Measurements from ENCODE around the gene EID3.

EID3 gene

DNA sequence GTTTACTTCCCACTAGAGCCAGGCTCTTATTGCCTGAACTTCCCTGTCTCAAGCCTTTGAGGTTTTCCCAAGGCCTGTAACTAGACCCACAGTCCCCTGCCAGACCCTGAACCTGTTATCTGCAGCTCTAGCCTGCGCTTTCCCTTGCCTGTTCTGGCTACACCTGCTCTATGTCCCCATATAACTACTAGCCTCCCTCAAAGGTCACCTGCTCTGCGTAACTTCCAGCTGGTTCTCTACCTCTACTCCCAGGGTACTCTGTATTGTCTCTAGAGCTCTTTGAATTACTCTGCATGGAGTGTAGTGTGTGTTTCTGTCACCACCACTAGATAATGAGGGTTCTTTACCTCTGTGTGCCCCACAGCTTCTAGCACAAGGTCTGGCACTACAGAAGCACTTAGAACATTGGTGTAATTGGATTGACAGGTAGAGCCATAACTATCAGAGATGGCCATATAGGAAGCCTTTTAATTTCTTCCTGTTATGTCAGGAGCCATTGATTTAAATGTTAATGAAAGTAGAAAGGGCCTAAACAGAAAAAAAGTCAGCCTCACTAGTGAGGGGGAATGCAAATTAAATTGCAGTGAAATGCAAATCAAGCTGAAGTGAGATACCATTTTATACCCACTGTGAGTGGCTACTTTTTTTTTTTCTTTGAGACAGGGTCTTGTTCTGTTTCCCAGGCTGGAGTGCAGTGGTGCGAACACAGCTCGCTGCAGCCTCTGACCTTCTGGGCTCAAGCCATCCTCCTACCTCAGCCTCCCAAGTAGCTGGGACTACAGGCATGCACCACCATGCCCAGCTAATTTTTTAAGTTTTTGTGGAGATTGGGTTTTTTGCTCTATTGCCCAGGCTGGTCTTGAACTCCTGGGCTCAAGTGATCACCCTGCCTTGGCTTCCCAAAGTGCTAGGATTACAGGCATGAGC, 47.8 kb downstream of the EID3 start:
- no peaks in the 10 kb centered on the region for H3K79me2 ChIP-seq (ENCODE audit: control insufficient read depth, insufficient read depth, low read length)
- H3K36me3 ChIP-seq (ENCODE audit: control insufficient read depth, insufficient read depth, low read length), result peaks cover 5% of the 10 kb centered on the region
- H3K9ac ChIP-seq (ENCODE audit: low read length), result no peak overlapping the region
- no CpG with 5 or more reads among the region's 4 CpGs for WGBS (ENCODE audit: extremely low coverage, insufficient coverage, low lambda C conversion rate)
- no peaks in the 10 kb centered on the region for H3K27me3 ChIP-seq (ENCODE audit: insufficient read depth, low read length, poor library complexity)
- H2BK120ac ChIP-seq (ENCODE audit: low read depth, low read length), result no peak overlapping the region
- H2BK5ac ChIP-seq (ENCODE audit: low read length), result no peak overlapping the region
- H3K56ac ChIP-seq (ENCODE audit: low read length), result no peak overlapping the region
- H2BK15ac ChIP-seq (replicated peaks; ENCODE audit: low read depth), result no peak overlapping the region
- DNase-seq, result no peak
- H3K4ac ChIP-seq (ENCODE audit: low read depth, low read length), result no peak overlapping the region
- H3K79me1 ChIP-seq (ENCODE audit: low read length), result no peaks in the 10 kb centered on the region
- H4K5ac ChIP-seq (ENCODE audit: low read length), result no peak overlapping the region
- no peak overlapping the region for H3K18ac ChIP-seq (ENCODE audit: low read length)
- H3K4me2 ChIP-seq (ENCODE audit: low read length), result no peak overlapping the region
- H4K8ac ChIP-seq (ENCODE audit: low read depth, low read length), result no peak overlapping the region
- no peak overlapping the region for H3K23ac ChIP-seq (ENCODE audit: low read length)
- no peak overlapping the region for H3K27ac ChIP-seq (ENCODE audit: low read depth, low read length)
- H3K4me3 ChIP-seq (ENCODE audit: low read length), result no peak overlapping the region
- H2AK5ac ChIP-seq (ENCODE audit: low read length), result no peak overlapping the region
- H3K4me1 ChIP-seq (ENCODE audit: control insufficient read depth, low read depth, low read length), result no peaks in the 10 kb centered on the region

GRCh38 chr12:104352106-104352713, 48.7 kb downstream of the EID3 start:
- Histone ChIP-seq H2BK15ac (replicated peaks; ENCODE audit: low read depth) (no peak overlapping the region), H2AK5ac (ENCODE audit: low read length) (no peak overlapping the region), H3K27ac (ENCODE audit: low read depth, low read length) (no peak overlapping the region), H3K23ac (ENCODE audit: low read length) (no peak overlapping the region), H3K79me1 (ENCODE audit: low read length) (no peaks in the 10 kb centered on the region), H3K4me3 (ENCODE audit: low read length) (no peak overlapping the region), H4K8ac (ENCODE audit: low read depth, low read length) (no peak overlapping the region), H3K36me3 (ENCODE audit: control insufficient read depth, insufficient read depth, low read length) (peaks cover 5% of the 10 kb centered on the region), H3K9ac (ENCODE audit: low read length) (no peak overlapping the region), H2BK120ac (ENCODE audit: low read depth, low read length) (no peak overlapping the region), H3K4ac (ENCODE audit: low read depth, low read length) (no peak overlapping the region), H3K56ac (ENCODE audit: low read length) (no peak overlapping the region), H3K79me2 (ENCODE audit: control insufficient read depth, insufficient read depth, low read length) (no peaks in the 10 kb centered on the region), H3K4me1 (ENCODE audit: control insufficient read depth, low read depth, low read length) (no peaks in the 10 kb centered on the region), H4K5ac (ENCODE audit: low read length) (no peak overlapping the region), H3K4me2 (ENCODE audit: low read length) (no peak overlapping the region), H2BK5ac (ENCODE audit: low read length) (no peak overlapping the region), H3K18ac (ENCODE audit: low read length) (no peak overlapping the region), H3K27me3 (ENCODE audit: insufficient read depth, low read length, poor library complexity) (no peaks in the 10 kb centered on the region)
- WGBS (ENCODE audit: extremely low coverage, insufficient coverage, low lambda C conversion rate), result no CpG with 5 or more reads among the region's 3 CpGs
- no peak for DNase-seq

GRCh38 chr12:104353012-104353981, 49.8 kb downstream of the EID3 start:
- Histone ChIP-seq H3K4ac (ENCODE audit: low read depth, low read length) (no peak overlapping the region), H3K79me2 (ENCODE audit: control insufficient read depth, insufficient read depth, low read length) (no peaks in the 10 kb centered on the region), H3K36me3 (ENCODE audit: control insufficient read depth, insufficient read depth, low read length) (peaks cover 4% of the 10 kb centered on the region), H4K5ac (ENCODE audit: low read length) (no peak overlapping the region), H3K27ac (ENCODE audit: low read depth, low read length) (no peak overlapping the region), H4K8ac (ENCODE audit: low read depth, low read length) (no peak overlapping the region), H2BK5ac (ENCODE audit: low read length) (no peak overlapping the region), H2BK120ac (ENCODE audit: low read depth, low read length) (no peak overlapping the region), H3K9ac (ENCODE audit: low read length) (no peak overlapping the region), H3K27me3 (ENCODE audit: insufficient read depth, low read length, poor library complexity) (no peaks in the 10 kb centered on the region), H3K56ac (ENCODE audit: low read length) (no peak overlapping the region), H3K4me1 (ENCODE audit: control insufficient read depth, low read depth, low read length) (no peaks in the 10 kb centered on the region), H2AK5ac (ENCODE audit: low read length) (no peak overlapping the region), H3K18ac (ENCODE audit: low read length) (no peak overlapping the region), H3K79me1 (ENCODE audit: low read length) (no peaks in the 10 kb centered on the region), H3K23ac (ENCODE audit: low read length) (no peak overlapping the region), H3K4me3 (ENCODE audit: low read length) (no peak overlapping the region), H2BK15ac (replicated peaks; ENCODE audit: low read depth) (no peak overlapping the region), H3K4me2 (ENCODE audit: low read length) (no peak overlapping the region)
- DNase-seq, result no peak
- WGBS (ENCODE audit: extremely low coverage, insufficient coverage, low lambda C conversion rate), result no CpG with 5 or more reads among the region's 17 CpGs

DNA sequence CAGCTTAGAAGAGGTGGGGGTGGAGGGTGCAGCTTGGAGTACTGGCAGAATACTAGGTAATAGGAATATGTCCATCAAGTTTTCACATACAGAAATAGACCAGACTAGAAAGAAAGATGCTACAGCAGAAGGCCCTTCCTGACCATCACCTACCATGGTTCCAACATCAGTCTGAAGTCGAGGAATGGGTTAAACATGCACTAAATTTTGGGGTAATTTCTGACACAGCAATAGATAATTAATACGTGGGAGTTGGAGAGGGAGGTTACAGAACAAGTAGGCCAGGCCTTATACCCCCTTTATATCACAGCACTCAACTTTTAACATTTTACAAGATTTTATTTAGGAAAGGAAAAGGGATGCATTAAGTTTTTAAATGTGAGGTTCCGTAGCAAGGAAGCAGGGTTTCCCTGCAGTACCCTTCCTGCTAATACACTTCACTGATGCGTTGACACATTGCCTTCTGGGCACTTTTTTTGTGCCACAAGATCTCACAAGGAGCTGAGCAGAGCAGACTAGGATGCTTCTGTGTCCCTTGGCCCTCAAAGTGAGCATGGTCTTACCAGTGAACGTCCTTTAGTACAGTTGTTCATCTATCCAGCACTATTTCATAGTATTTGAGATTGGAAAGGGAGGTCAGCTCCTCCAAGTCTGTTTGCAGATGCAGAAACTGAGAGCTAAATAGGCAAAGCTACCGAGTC, 50.8 kb downstream of the EID3 start:
- Histone ChIP-seq H3K23ac (ENCODE audit: low read length) (no peak overlapping the region), H3K18ac (ENCODE audit: low read length) (no peak overlapping the region), H2BK5ac (ENCODE audit: low read length) (no peak overlapping the region), H3K79me1 (ENCODE audit: low read length) (no peaks in the 10 kb centered on the region), H2AK5ac (ENCODE audit: low read length) (no peak overlapping the region), H3K9ac (ENCODE audit: low read length) (no peak overlapping the region), H4K5ac (ENCODE audit: low read length) (no peak overlapping the region), H3K79me2 (ENCODE audit: control insufficient read depth, insufficient read depth, low read length) (no peaks in the 10 kb centered on the region), H3K4me1 (ENCODE audit: control insufficient read depth, low read depth, low read length) (no peaks in the 10 kb centered on the region), H2BK15ac (replicated peaks; ENCODE audit: low read depth) (no peak overlapping the region), H3K56ac (ENCODE audit: low read length) (no peak overlapping the region), H3K4me3 (ENCODE audit: low read length) (no peak overlapping the region), H3K27ac (ENCODE audit: low read depth, low read length) (no peak overlapping the region), H3K36me3 (ENCODE audit: control insufficient read depth, insufficient read depth, low read length) (peaks cover 1% of the 10 kb centered on the region), H2BK120ac (ENCODE audit: low read depth, low read length) (no peak overlapping the region), H3K4ac (ENCODE audit: low read depth, low read length) (no peak overlapping the region), H4K8ac (ENCODE audit: low read depth, low read length) (no peak overlapping the region), H3K27me3 (ENCODE audit: insufficient read depth, low read length, poor library complexity) (no peaks in the 10 kb centered on the region), H3K4me2 (ENCODE audit: low read length) (no peak overlapping the region)
- no CpG with 5 or more reads among the region's 6 CpGs for WGBS (ENCODE audit: extremely low coverage, insufficient coverage, low lambda C conversion rate)
- no peak for DNase-seq

Measured in mesendoderm (in vitro differentiated cells).